B cell (primary cell): ENCODE measurements around the gene CERS1.

Source experiments
- CTCF ChIP-seq: fragments of 200-600 bp; IDR thresholded peaks from one replicate; pipeline ENCODE4 v1.8.0; 2022; ENCODE audit warnings: antibody characterized with exemption, mild to moderate bottlenecking
- EZH2 ChIP-seq: IDR thresholded peaks from 2 replicates; pipeline ENCODE4 v1.6.1; 2012; ENCODE audit warnings: borderline replicate concordance, low read depth, mild to moderate bottlenecking, moderate library complexity, low read length; ENCODE audit not compliant: insufficient read depth, poor library complexity, severe bottlenecking

GRCh38 chr19:18905058-18905456 is 9.1 kb upstream of the CERS1 start:
- TF ChIP-seq CTCF = no peak
- TF ChIP-seq EZH2 = no peak
